ENCODE measurements around the gene CTRB1. TPM values are rescaled to one million over a fixed set of nuclear protein-coding genes. Genes with fewer than 3 reads are reported as not detected.

The CTRB1 gene
- total and polyA plus RNA-seq, 2 of the 13 experiments (the other 11 are each of a cell fraction or from before 2014, with no cell fraction given) = not detected

DNA sequence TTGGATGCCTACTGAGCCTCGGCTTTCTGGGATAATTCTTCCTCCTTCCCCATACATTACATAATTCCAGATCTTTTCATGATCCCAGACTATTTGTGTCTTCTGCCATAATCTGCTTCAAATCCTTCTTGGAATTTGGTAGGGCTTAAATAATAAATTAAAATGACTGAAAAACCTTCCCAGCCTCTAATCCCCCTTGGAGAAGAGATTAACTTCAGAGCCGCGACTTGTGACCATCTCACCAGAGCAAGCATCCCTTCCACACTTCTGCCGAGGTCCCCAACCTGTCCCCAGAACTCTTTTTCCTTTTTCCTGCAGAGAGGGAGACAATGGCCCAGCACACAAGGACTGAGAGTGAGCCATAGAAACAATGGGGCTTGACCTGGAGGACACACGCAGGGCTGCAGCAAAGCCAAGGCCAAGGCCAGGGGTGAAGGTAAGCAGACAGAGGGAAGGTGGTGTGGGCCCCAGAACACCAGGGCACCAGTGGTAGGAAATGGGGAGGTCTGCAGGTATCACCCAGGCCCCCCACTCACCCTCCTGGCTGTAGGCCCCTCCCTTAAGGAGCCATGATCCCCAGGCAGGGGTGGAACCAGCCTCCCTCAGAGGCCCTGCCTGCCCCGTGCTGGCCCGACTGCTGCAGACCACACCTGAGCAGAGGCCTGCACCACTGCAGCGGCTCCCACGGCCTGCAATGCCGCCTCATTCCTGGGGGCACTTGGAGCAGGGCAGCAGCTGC lies 42.2 kb downstream of the CTRB1 start (continued):
- TF ChIP-seq, protein P1, sequence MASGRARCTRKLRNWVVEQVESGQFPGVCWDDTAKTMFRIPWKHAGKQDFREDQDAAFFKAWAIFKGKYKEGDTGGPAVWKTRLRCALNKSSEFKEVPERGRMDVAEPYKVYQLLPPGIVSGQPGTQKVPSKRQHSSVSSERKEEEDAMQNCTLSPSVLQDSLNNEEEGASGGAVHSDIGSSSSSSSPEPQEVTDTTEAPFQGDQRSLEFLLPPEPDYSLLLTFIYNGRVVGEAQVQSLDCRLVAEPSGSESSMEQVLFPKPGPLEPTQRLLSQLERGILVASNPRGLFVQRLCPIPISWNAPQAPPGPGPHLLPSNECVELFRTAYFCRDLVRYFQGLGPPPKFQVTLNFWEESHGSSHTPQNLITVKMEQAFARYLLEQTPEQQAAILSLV (CRISPR knock-in tag; IDR thresholded peaks at IDR 0.05; ENCODE audit: borderline replicate concordance) = peak; percentile 26; the same call in 1 of the 2 replicates
- TF ChIP-seq BCL6 (CRISPR knock-in tag; IDR thresholded peaks at IDR 0.05) (peak; percentile 53; the same call in 1 of the 2 replicates), ASH2L (IDR thresholded peaks at IDR 0.05; ENCODE audit: insufficient read length, low read depth, low read length) (peak; percentile 20), ZNF530 (CRISPR knock-in tag; IDR thresholded peaks at IDR 0.05; ENCODE audit: low read depth) (no peak), ZNF260 (CRISPR knock-in tag; IDR thresholded peaks at IDR 0.05; ENCODE audit: borderline replicate concordance, low read depth) (no peak), ZNF263 (CRISPR knock-in tag; IDR thresholded peaks at IDR 0.05) (no peak), ZNF781 (CRISPR knock-in tag; IDR thresholded peaks at IDR 0.05; ENCODE audit: borderline replicate concordance, not compliant biosample characterization) (no peak), POLR2G (IDR thresholded peaks at IDR 0.05; ENCODE audit: low read depth, low read length) (0 out of 2 replicates have a peak, but pooled peaks have one; percentile 23)
- TF ChIP-seq, protein P2, sequence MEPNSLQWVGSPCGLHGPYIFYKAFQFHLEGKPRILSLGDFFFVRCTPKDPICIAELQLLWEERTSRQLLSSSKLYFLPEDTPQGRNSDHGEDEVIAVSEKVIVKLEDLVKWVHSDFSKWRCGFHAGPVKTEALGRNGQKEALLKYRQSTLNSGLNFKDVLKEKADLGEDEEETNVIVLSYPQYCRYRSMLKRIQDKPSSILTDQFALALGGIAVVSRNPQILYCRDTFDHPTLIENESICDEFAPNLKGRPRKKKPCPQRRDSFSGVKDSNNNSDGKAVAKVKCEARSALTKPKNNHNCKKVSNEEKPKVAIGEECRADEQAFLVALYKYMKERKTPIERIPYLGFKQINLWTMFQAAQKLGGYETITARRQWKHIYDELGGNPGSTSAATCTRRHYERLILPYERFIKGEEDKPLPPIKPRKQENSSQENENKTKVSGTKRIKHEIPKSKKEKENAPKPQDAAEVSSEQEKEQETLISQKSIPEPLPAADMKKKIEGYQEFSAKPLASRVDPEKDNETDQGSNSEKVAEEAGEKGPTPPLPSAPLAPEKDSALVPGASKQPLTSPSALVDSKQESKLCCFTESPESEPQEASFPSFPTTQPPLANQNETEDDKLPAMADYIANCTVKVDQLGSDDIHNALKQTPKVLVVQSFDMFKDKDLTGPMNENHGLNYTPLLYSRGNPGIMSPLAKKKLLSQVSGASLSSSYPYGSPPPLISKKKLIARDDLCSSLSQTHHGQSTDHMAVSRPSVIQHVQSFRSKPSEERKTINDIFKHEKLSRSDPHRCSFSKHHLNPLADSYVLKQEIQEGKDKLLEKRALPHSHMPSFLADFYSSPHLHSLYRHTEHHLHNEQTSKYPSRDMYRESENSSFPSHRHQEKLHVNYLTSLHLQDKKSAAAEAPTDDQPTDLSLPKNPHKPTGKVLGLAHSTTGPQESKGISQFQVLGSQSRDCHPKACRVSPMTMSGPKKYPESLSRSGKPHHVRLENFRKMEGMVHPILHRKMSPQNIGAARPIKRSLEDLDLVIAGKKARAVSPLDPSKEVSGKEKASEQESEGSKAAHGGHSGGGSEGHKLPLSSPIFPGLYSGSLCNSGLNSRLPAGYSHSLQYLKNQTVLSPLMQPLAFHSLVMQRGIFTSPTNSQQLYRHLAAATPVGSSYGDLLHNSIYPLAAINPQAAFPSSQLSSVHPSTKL (CRISPR knock-in tag; IDR thresholded peaks at IDR 0.05) = peak; percentile 31; the same call in 1 of the 2 replicates
- TF ChIP-seq, protein P3, sequence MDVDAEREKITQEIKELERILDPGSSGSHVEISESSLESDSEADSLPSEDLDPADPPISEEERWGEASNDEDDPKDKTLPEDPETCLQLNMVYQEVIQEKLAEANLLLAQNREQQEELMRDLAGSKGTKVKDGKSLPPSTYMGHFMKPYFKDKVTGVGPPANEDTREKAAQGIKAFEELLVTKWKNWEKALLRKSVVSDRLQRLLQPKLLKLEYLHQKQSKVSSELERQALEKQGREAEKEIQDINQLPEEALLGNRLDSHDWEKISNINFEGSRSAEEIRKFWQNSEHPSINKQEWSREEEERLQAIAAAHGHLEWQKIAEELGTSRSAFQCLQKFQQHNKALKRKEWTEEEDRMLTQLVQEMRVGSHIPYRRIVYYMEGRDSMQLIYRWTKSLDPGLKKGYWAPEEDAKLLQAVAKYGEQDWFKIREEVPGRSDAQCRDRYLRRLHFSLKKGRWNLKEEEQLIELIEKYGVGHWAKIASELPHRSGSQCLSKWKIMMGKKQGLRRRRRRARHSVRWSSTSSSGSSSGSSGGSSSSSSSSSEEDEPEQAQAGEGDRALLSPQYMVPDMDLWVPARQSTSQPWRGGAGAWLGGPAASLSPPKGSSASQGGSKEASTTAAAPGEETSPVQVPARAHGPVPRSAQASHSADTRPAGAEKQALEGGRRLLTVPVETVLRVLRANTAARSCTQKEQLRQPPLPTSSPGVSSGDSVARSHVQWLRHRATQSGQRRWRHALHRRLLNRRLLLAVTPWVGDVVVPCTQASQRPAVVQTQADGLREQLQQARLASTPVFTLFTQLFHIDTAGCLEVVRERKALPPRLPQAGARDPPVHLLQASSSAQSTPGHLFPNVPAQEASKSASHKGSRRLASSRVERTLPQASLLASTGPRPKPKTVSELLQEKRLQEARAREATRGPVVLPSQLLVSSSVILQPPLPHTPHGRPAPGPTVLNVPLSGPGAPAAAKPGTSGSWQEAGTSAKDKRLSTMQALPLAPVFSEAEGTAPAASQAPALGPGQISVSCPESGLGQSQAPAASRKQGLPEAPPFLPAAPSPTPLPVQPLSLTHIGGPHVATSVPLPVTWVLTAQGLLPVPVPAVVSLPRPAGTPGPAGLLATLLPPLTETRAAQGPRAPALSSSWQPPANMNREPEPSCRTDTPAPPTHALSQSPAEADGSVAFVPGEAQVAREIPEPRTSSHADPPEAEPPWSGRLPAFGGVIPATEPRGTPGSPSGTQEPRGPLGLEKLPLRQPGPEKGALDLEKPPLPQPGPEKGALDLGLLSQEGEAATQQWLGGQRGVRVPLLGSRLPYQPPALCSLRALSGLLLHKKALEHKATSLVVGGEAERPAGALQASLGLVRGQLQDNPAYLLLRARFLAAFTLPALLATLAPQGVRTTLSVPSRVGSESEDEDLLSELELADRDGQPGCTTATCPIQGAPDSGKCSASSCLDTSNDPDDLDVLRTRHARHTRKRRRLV (CRISPR knock-in tag; IDR thresholded peaks at IDR 0.05) = no peak
- TF ChIP-seq, protein P4, sequence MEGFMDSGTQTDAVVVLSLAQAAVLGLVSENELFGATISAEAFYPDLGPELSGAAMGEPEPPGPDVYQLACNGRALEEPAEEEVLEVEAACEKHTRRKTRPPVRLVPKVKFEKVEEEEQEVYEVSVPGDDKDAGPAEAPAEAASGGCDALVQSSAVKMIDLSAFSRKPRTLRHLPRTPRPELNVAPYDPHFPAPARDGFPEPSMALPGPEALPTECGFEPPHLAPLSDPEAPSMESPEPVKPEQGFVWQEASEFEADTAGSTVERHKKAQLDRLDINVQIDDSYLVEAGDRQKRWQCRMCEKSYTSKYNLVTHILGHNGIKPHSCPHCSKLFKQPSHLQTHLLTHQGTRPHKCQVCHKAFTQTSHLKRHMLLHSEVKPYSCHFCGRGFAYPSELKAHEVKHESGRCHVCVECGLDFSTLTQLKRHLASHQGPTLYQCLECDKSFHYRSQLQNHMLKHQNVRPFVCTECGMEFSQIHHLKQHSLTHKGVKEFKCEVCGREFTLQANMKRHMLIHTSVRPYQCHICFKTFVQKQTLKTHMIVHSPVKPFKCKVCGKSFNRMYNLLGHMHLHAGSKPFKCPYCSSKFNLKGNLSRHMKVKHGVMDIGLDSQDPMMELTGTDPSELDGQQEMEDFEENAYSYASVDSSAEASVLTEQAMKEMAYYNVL (CRISPR knock-in tag; IDR thresholded peaks at IDR 0.05; ENCODE audit: borderline replicate concordance) = peak; percentile 68
